HG02852 (cell line): ENCODE results near the gene HNF1A.
"Not testable (repeated sequence)": the region's sequence is repeated elsewhere in the genome, so short reads cannot be mapped to it uniquely, and the experiment has no call there.

Experiments used
- ATAC-seq: cut with Tn5 transposase; IDR thresholded peaks from one replicate; pipeline ENCODE4 v1.9.1; 2021; ENCODE audit warnings: mild to moderate bottlenecking, moderate library complexity; ENCODE audit not compliant: unreplicated experiment

The HNF1A gene, protein sequence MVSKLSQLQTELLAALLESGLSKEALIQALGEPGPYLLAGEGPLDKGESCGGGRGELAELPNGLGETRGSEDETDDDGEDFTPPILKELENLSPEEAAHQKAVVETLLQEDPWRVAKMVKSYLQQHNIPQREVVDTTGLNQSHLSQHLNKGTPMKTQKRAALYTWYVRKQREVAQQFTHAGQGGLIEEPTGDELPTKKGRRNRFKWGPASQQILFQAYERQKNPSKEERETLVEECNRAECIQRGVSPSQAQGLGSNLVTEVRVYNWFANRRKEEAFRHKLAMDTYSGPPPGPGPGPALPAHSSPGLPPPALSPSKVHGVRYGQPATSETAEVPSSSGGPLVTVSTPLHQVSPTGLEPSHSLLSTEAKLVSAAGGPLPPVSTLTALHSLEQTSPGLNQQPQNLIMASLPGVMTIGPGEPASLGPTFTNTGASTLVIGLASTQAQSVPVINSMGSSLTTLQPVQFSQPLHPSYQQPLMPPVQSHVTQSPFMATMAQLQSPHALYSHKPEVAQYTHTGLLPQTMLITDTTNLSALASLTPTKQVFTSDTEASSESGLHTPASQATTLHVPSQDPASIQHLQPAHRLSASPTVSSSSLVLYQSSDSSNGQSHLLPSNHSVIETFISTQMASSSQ

GRCh38 chr12:120978296-120979219 is at the start of gene HNF1A:
TSS of gene HNF1A (plus strand) at chr12:120978543. CDS start at chr12:120978769, 226 bp downstream.
- ATAC-seq = no peak

- no peak for ATAC-seq
These were observed 49.3 kb upstream of the HNF1A start for GRCh38 chr12:120928864-120929652.

GRCh38 chr12:120930032-120930431 is 48.3 kb upstream of the HNF1A start:
- no peak for ATAC-seq

DNA sequence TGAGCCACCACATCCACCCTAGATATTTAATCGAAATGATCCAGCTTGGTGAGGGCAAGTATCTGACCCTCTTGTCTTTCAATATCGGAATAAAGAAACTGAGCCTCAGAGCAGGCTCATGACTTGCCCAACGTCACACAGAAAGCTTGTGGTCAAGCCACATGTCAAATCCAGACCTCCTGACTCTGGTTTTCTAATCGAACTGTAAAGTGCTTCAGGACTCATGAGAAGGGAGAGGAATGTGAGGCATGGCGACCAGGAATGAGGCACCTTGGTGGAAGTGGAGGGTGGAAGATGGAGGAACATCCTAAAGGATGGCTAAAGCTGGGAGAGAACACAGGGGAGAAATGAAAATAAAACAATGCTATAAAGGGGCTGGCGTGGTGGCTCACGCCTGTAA is 46.3 kb upstream of the HNF1A start:
- ATAC-seq = no peak

- ATAC-seq = no peak
These were observed 45.3 kb upstream of the HNF1A start for GRCh38 chr12:120932956-120933526.

DNA sequence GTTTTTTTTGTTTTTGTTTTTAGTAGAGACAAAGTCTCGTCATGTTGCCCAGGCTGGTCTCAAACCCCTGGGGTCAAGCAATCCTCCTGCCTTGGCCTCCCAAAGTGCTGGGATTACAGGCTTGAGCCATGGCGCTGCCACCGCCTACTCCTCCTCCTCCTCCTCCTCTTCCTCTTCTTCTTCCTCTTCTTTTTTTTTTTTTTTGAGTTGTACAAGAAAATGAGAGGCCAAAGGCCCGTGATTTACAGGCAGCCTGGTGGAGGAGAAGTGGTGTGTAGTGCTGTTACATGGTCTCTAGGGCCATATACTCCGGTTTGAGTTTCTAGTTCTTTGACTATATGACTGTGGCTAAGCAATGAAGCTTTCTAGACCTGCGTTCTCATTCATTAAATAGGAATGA is 44.6 kb upstream of the HNF1A start:
- no peak for ATAC-seq

DNA sequence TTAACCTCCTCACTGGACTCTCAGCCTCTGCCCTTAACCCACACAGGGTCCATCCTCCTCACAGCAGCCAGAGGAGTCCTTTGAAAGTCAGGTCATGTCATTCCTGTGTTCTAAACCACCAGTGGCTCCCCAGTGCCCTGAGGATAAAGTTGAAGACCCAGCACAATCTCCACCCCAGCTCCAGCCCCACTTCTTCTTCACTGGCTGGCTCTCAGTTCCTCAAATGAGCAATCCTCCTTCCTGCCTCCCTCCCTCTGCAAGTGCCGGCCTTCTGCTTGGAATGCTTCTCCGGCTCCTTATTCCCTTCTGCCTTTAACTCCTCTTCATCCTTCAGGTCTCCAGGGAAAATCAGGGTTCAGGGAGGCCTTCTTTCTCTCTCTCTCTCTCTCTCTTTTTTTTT is 42.1 kb upstream of the HNF1A start:
- no peak for ATAC-seq

GRCh38 chr12:120938496-120938895 is 39.8 kb upstream of the HNF1A start:
- no peak for ATAC-seq

- ATAC-seq = no peak
These were observed 38.8 kb upstream of the HNF1A start for GRCh38 chr12:120939523-120939922.

DNA sequence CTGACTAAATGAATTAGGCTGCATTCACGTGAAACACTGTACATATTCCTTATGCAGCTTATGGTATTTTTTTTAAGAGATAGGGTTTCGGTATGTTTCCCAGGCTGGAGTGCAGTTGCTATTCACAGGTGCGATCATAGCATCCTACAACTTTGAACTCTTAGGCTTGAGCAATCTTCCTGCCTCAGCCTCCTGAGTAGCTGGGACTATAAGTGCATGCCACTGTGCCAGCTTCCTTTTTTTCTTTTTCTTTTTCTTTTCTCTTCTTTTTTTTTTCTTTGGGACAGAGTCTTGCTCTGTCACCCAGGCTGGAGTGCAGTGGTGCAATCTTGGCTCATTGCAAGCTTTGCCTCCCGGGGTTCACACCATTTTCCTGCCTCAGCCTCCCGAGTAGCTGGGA is 38.3 kb upstream of the HNF1A start:
- ATAC-seq = no peak

DNA sequence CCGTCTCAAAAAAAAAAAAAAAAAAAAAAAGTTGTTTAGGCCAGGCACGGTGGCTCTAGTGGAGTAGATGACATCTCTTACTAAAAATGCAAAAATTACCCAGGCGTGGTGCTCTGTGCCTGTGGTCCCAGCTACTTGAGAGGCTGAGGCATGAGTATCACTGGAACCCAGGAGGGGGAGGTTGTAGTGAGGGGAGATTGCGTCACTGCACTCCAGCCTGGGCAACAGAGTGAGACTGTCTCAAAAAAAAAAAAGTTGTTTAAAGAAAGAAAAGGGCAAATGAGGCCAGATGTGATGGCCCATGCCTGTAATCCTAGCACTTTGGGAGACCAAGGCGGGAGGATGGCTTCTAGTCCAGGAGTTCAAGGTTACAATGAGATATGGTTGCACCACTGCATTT is 37.5 kb upstream of the HNF1A start:
- no peak for ATAC-seq

GRCh38 chr12:120941412-120941811 is 36.9 kb upstream of the HNF1A start:
- ATAC-seq = no peak

DNA sequence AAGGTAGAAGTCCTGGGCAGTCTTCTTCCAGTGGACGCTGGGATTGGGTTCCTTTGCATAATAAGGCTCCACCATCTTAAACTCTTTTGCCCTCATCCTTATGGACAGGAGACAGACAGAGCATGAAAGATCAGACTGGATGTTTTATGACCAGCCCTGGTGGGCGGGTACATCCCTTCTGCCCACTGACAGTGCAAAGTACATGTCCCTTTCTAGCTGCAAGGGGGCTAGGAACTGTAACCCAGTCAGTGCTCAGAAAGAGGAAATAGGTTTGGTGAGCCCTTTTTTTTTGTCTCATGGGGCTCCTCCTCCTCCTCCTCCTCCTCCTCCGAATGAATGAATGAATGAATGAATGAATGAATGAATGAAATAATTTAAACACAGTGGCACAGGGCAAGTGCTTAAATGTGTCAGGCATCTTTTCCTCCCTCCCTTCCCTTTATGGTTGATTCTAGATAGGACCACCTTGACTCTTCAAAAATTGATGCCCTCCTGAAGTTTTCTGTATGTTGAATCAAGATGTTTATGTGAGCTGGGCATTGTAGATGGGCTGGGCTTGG is 36.4 kb upstream of the HNF1A start:
- no peak for ATAC-seq

DNA sequence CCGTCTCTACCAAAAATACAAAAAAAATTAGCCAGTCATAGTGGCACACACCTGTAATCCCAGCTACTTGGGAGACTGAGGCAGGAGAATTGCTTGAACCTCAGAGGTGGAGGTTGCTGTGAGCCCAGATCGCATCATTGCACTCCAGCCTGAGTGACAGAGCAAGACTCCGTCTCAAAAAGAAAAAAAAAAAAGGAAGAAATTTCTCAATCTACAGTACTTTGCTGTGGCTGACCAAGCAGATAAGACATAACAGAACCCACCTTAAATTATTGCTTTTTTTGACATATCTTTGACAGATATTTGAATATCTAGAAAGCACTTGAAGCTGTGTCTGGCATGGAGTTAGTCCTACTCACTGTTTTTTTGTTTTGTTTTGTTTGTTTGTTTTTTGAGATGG is 34.9 kb upstream of the HNF1A start:
- no peak for ATAC-seq

DNA sequence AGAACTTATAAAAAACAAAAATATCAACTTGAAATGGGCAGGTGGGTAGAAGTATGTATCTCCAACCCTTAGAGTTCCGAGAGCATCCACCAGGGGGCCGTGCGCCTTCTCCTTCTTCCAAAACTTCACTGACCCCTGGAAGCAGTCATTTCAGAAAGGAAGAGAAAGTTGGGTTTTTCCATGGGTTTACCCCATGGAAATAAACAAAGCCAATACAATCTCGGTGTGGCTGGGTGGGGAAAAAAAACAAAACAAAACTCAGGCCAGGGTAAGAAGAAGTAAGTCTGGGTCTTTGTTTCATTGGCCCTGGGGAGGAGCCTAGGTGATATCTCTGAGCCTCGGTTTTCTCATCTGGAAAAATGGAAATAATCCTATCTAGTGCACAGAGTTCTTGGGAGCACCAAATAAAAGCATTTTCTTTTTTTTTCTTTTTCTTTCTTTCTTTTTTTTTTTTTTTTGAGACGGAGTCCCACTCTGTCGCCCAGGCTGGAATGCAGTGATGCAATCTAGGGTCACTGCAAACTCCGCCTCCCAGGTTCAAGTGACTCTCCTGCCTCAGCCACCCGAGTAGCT is 33.6 kb upstream of the HNF1A start:
- no peak for ATAC-seq

DNA sequence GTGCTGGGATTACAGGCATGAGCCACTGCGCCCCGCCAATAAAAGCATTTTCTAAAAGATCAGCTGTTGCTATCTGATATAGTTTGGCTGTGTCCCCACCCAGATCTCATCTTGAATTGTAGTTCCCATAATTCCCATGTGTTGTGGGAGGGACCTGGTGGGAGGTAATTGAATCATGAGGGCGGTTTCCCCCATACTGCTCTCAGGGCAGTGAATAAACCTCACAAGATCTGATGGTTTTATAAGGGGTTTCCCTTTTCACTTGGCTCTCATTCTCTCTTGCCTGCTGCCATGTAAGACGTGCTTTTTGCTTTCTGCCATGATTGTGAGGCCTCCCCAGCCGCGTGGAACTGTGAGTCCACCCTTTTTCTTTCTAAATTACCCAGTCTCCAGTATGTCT is 32.8 kb upstream of the HNF1A start:
- not testable (repeated sequence) for ATAC-seq

GRCh38 chr12:120950260-120950799 is 28.0 kb upstream of the HNF1A start:
- not testable (repeated sequence) for ATAC-seq

GRCh38 chr12:120950807-120951206 is 27.5 kb upstream of the HNF1A start:
- ATAC-seq = no peak

DNA sequence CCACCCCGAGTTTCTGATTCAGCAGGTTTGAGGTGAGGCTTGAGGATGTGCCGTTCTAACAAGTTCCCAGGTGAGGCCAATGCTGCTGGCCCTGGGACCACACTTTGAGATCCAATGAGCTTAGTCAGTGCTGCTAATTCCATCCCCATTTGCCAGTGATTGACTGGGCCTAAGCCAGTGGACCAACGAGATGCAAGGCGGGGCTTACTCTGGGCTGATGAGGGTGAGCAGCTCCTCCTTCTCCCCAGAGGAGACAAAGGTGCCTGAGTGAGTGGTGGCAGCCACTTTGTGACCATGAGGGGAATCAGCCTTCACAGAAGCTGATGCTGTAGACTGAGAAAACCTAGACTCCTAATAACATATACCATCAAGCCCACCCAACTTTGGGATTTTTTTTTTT is 23.1 kb upstream of the HNF1A start:
- no peak for ATAC-seq
